Skin epidermis (tissue), 12 donors: ENCODE results near the gene SHANK2.

ENCODE experiments used
- H3K27ac ChIP-seq, 21 experiments: fragments of 200-600 bp; sonication (generic) in 11 of 21; one replicate each; pipeline ENCODE4 v1.5.0; 2020; ENCODE audit warnings: mild to moderate bottlenecking in 3 of 21, inconsistent platforms in 2 of 21, moderate library complexity in 2 of 21
- H3K4me3 ChIP-seq, 7 experiments: fragments of 200-600 bp; sonication (generic) in 2 of 7; one replicate each; pipeline ENCODE4 v1.5.0; 2020; ENCODE audit warnings: inconsistent platforms in 2 of 7, mild to moderate bottlenecking in 2 of 7, moderate library complexity in 1 of 7

Gene SHANK2

GRCh38 chr11:71252269-71252769 is at the start of gene SHANK2:
SHANK2 (minus strand) TSS chr11:71252577; CDS start chr11:71147326, 105,251 bp downstream.
- peak within 1 kb of the TSS in 8 of 21 experiments; percentile 13 to 68 (median 58) for H3K27ac ChIP-seq
- H3K4me3 ChIP-seq: peak within 1 kb of the TSS; percentile 22 to 49 (median 36)

GRCh38 chr11:71301858-71302533 is 49.6 kb upstream of the SHANK2 start:
- Histone ChIP-seq H3K4me3 (no peak overlapping the region), H3K27ac (no peak overlapping the region)

GRCh38 chr11:71301046-71301857 is 48.9 kb upstream of the SHANK2 start:
- Histone ChIP-seq H3K27ac (no peak overlapping the region), H3K4me3 (no peak overlapping the region)

GRCh38 chr11:71300187-71300586 is 47.8 kb upstream of the SHANK2 start:
- Histone ChIP-seq H3K27ac (peak overlapping the region in 3 of 21 experiments; percentile 31 to 57 (median 53)), H3K4me3 (no peak overlapping the region)

GRCh38 chr11:71298761-71299181 is 46.4 kb upstream of the SHANK2 start:
- H3K4me3 ChIP-seq: no peak overlapping the region
- peak overlapping the region in 3 of 21 experiments; percentile 16 to 54 (median 26) for H3K27ac ChIP-seq

GRCh38 chr11:71298016-71298550 is 45.7 kb upstream of the SHANK2 start:
- Histone ChIP-seq H3K4me3 (no peak overlapping the region), H3K27ac (no peak overlapping the region)

- H3K27ac ChIP-seq: no peak overlapping the region
- no peak overlapping the region for H3K4me3 ChIP-seq
Measured at GRCh38 chr11:71294846-71295600, 42.6 kb upstream of the SHANK2 start.

- no peak overlapping the region for H3K4me3 ChIP-seq
- no peak overlapping the region for H3K27ac ChIP-seq
Measured at GRCh38 chr11:71293961-71294782, 41.8 kb upstream of the SHANK2 start.

GRCh38 chr11:71286701-71287643 is 34.6 kb upstream of the SHANK2 start:
- peak overlapping the region in 6 of 21 experiments; percentile 1 to 35 (median 16) for H3K27ac ChIP-seq
- peak overlapping the region in 1 of 7 experiments; percentile 10 for H3K4me3 ChIP-seq

- Histone ChIP-seq H3K4me3 (no peak overlapping the region), H3K27ac (peak overlapping the region in 2 of 21 experiments; percentile 6 to 69)
Measured at GRCh38 chr11:71285111-71285510, 32.7 kb upstream of the SHANK2 start.

- H3K4me3 ChIP-seq: peak overlapping the region in 6 of 7 experiments; percentile 5 to 25 (median 20)
- H3K27ac ChIP-seq: peak overlapping the region in 18 of 21 experiments; percentile 6 to 83 (median 60)
Measured at GRCh38 chr11:71284525-71285092, 32.2 kb upstream of the SHANK2 start.

- H3K27ac ChIP-seq: peak overlapping the region in 19 of 21 experiments; percentile 6 to 83 (median 60)
- H3K4me3 ChIP-seq: peak overlapping the region in 6 of 7 experiments; percentile 5 to 25 (median 20)
Measured at GRCh38 chr11:71283971-71284441, 31.6 kb upstream of the SHANK2 start.

- H3K4me3 ChIP-seq: no peak overlapping the region
- peak overlapping the region in 4 of 21 experiments; percentile 2 to 71 (median 32) for H3K27ac ChIP-seq
Measured at GRCh38 chr11:71282581-71283351, 30.4 kb upstream of the SHANK2 start.

- Histone ChIP-seq H3K27ac (peak overlapping the region in 5 of 21 experiments; percentile 16 to 40 (median 25)), H3K4me3 (no peak overlapping the region)
Measured at GRCh38 chr11:71281831-71282230, 29.5 kb upstream of the SHANK2 start.

- Histone ChIP-seq H3K4me3 (no peak overlapping the region), H3K27ac (peak overlapping the region in 1 of 21 experiments; percentile 21)
Measured at GRCh38 chr11:71281204-71281603, 28.8 kb upstream of the SHANK2 start.

GRCh38 chr11:71279916-71280645 is 27.7 kb upstream of the SHANK2 start:
- Histone ChIP-seq H3K4me3 (no peak overlapping the region), H3K27ac (no peak overlapping the region)
